ENCODE data around the gene ZBTB3.
"Not testable (repeated sequence)": the region's sequence is repeated elsewhere in the genome, so short reads cannot be mapped to it uniquely, and the experiment has no call there.

Gene ZBTB3

DNA sequence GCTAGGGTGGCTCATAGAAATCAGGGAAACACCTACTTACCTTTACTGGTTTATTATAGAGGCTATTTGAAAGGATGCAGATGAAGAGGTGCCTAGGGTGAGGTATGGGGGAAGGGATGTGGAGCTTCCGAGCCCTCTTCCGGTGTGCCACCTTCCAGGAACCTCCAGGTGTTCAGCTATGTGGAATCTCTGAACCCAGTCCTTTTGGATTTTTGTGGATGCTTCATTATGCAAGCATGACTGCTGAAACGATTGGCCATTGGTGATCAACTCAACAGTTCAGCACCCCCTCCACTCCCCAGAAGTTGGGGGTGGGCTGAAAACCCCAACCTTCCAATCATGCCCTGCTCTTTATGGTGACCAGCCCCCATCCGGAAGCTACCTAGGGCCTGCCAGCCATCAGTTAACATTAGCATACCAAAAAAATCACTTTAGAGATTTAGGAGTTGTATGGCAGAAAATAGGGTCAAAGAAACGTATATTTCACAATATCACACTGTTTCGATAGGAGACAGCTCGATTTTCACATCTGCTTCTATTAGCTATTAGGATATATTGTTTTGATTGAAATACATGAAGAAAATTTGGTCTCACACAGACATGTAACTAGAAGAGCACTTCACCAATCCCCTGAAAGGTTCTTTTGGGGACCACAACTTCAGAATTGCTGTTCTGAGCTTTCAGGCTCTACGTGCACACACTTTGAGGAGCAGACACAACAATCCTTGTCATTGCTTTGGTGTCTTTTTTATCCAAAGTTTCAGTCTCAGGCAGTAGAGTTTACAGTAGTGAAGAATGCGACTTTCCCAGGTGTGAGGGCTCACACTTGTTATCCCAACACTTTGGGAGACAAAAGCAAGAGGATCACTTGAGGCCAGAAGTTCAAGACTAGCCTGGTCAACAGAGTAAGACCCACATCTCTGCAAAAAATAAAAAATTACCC is 4.2 kb upstream of the ZBTB3 start:
- DNase-seq (ENCODE audit: low spot score) = no peak

DNA sequence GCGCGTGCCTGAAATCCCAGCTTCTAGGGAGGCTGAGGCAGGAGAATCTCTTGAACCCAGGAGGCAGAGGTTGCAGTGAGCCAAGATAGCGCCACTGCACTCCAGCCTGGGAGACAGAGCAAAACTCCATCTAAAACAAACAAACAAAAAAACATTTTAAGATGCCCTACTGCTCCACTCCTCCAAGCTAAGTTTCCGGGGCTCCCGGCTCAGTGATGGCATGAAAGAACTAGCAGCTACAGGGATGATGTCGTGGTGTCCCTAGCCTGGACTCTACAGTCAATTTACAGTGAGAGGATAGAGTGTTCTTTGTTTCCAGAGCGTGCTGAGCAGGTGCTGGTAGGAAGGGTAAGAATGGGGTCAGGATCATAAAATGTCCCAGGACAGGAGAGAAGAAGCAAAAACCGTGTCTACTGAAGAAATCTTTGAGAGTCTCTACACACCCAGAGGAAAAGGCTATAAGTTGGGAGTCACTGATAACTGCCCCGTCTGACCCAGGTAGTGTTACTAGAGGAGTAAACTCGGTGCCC is 1.2 kb upstream of the ZBTB3 start:
- DNase-seq (ENCODE audit: low spot score) = no peak

DNA sequence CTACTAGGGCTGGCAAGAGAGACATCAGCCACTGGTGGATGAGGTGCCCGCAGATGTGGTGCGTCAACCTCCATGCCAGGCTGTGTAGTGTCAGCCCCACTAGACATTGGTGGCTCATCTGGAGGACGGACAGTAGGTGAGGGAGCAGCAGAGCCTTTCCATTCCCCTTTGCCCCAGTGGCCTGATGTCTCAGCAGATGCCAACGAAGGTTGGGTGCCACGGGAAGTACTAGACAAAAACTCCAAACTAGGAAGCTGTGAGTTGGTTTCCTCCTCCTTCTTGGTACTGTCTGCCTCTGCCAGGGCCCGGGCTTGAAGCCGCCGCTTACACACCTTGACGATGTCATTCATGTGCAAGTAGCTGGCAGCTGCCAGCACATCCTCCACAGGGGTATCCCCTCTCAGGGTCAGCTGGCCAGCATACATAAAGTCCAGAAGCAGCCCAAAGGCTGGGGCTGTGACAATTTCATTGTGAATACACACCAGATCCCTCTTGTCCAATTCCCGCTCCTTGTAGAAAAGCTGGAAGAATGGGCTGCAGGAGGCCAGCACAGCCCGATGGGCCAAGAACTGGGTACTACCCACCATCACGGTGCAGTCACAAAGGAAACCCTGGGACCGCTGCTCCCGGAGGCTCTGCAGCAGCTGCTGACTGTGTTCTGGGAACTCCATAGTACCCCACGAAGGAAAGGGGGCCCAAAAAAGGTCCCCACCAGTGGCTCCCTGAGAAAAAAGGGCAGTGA is 795 bp downstream of the ZBTB3 start:
- DNase-seq (ENCODE audit: low spot score) = no peak

DNA sequence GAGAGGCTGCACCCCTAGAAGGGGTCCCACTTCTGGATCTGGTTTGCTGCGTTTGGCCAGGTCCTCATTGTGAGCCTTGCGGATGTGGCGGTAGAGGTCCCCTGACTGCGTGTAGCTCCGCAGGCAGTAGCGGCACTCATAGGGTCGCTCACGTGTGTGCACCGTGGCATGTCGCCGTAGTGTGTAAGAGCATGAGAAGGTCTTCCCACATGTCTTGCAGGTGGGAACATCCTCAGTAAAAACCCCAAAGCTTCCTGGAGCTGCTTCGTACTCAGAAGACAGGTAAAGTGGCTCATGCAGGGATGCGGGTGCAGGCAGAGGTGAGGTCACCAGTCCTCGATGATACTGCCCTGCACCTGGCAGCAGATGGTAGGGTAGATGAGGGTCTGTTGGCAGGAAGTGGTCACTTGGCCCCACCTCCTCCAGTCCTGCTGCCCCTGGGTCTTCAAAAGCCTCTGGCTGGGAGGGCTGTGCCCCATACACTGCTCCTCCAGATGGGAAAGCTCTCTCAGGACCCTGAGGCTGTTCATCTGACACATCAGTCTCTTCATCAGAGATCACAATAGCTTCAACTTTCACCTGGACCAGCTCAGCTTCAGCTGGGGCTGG is 1.7 kb downstream of the ZBTB3 start:
- no peak for DNase-seq (ENCODE audit: low spot score)

DNA sequence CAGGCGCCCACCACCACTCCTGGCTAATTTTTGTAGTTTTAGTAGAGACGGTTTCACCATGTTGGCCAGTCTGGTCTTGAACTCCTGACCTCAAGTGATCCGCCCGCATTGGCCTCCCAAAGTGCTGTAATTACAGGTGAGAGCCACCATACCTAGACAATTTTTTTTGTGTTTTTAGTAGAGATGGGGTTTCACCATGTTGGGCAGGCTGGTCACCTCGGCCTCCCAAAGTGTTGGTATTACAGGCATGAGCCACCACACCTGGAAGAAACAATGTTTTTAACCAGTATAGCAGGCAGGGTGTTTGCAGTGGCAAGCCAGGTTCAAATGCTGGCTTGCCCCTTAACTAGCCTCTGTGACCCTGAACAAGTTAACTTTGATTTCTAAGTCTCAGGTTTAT is 4.0 kb downstream of the ZBTB3 start:
- DNase-seq (ENCODE audit: low spot score) = not testable (repeated sequence)

DNA sequence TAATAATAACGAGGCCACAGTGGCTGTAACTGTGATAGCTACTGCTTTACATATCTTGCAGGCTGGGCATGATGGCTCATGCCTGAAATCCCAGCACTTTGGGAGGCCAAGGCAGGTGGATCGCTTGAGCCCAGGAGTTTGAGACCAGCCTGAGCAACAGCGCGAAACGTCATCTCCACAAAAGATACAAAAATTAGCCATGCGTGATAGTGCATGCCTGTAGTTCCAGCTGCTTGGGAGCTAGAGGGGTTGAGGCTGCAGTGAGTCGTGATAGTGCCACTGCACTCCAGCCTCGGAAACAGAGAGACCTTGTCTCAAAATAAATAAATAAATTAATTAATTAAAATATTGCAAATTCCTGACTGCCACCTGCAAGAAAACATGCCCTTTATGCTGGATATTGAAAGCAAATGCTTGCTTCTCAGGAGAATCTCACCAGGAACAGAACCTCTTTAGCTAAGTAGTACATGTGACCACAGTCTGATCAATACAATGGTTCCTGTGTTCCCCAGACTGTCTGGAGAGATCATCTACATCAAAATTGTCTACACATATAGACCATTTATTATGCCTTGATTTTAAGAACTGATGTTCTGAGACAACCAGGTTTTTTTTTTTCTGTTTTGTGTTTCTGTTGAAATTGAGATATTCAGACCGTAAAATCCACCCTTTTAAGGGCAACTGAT is 6.3 kb downstream of the ZBTB3 start:
- peak; percentile 66 for DNase-seq (ENCODE audit: low spot score)

DNA sequence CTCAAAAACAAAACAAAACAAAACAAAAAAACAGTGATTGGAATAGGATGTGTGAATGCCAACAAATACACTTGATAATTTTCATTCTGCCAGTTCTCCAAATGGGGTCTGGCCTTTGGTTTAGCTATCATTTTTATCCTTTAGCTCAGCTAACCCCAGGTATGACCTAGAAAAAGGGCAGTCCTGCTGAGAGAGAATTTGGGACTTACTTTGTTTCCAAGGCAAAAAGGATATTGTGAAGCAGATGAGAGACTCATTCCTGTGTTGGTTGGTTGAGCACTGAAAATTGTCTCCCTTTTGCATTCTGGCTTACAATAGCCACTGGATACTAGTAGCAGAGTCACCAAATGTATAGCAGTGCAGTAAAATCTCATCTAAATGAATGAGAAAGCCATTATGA is 16.8 kb downstream of the ZBTB3 start:
- DNase-seq (ENCODE audit: low spot score) = no peak

DNA sequence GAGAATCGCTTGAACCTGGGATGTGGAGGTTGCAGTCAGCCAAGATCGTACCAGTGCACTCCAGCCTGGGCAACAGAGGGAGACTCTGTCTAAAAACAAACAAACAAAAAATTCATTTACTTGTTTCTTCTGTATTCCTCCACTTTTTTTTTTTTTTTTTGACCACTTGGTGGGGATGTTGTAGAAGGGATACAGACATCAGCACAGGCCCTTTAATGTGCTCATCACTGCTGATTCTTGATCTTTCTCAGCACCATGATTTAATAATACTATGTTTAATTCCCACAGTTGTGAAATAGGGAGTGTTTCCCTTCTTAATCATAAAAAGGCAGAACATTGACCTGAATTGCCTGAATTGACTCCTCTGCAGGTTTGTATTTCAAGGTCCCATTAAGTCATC is 21.1 kb downstream of the ZBTB3 start:
- peak; percentile 72 for DNase-seq (ENCODE audit: low spot score)

DNA sequence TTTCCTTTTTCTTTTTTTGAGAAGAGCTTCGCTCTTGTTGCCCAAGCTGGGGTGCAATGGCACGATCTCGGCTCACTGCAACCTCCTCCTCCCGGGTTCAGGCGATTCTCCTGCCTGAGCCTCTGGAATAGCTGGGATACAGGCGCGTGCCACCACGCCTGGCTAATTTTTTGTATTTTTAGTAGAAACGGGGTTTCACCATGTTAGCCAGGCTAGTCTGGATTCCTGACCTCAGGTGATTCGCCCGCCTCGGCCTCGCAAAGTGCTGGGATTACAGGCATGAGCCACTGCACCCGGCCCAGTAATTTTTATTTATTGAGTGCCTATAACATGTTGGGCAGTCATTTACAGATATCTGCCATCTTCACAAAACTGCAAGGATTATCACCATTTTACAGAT is 23.9 kb downstream of the ZBTB3 start:
- not testable (repeated sequence) for DNase-seq (ENCODE audit: low spot score)

DNA sequence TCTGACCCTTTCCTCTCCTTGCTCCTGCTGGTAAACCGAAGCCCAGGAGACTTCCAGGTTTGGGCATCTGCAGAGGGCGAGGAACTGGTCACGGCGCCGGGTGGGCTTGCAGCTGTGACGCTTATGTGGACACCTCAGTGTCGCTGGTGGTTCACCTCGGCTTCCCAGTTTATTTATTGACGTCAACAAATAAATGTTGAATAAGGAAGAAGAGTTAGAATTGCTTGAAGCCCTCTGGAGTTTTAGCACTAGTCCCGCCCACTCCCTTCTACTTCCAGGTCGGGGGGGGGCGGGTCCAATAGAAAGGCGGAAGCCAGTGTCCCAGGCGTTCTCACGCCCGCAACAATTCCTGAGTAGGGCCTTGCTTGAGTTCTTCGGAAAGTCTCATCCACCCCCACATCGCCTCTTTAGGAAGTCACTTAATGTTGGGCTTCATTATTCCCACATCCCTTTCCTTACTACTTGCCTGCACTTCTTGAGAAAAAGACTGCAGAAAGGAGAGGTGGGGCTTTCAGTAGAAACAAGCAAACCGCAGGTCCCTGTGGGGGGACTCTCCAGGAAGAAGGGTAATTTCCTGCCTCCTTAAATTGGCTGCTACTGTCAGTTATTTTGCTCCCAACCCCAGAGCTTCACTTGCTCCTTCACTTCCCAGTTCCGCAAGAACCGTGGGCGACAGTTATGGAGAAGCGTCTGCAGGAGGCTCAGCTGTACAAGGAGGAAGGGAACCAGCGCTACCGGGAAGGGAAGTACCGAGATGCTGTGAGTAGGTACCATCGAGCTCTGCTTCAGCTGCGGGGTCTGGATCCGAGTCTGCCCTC is 25.6 kb downstream of the ZBTB3 start, which contains the start of gene TTC9C:
Gene TTC9C, plus strand, starts transcription at position 316 of the 818 bp plus-strand sequence. Its CDS starts 363 bp downstream, at position 679.
- peak; percentile 93 for DNase-seq (ENCODE audit: low spot score)

DNA sequence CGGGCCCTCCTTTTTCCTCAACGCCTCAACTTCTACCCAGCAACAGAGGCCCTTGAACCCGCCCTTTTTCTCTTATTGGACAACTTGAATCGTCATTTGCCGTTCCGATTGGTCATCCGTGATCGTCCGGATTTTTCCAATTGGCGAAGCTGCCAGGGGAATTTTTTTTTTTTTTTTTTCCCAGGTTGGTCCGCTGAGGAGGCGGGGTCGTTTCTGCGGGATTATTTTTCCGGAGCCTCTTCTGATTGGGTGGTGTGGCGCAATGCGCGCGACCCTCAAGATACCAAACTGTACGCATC is 26.1 kb downstream of the ZBTB3 start:
- DNase-seq (ENCODE audit: low spot score) = peak; percentile 97

DNA sequence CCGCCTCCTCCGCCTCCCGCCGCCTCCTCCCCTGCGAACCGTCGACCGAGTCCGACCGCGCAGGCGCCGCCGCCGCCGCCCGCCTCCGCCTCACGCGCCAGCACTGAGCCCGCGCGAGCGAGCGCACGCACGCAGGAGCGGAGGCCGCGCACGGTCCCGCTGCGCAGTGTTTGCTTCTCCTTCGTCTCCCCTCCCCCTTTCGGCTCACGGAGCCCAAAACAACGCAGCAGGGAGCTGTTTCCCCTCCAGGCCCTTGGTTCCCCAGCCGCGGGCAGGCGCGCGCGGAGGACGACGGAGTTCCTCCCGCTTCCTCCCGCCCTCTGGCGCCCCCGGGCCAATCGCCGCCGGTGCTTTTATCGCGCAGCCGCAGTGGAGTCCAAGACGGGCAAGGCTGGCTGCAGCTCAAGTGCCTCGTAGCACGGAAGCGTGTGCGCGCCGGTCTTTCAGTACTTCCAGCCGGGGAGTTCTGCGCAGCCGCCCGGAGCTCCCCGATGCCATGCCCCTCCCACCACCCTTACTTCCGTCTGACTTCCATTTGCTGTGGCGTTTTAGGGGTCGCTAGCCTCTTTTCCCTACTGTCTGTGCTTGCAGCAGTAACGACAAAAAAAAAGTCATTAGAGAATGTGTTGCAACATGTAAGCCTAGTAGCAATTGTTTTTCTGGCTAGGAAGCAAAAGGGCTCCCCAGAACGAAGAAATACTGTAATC is 26.6 kb downstream of the ZBTB3 start, which contains the start of gene HNRNPUL2:
Gene HNRNPUL2, minus strand, starts transcription at position 293 of the 707 bp plus-strand sequence. CDS start 301 bp downstream, outside the sequence.
- DNase-seq (ENCODE audit: low spot score) = peak; percentile 99

DNA sequence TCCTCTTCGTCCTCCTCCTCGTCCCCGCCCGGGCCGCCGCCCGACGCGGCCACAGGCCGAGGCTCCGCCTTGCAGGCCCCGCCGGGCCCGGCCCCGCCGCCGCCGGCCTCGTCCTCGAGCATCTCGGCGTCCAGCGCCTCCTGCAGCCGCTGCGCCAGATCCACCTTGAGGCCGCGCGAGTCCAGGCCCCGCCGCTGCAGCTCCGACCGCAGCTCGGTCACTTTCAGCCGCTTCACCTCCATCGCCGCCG is 27.1 kb downstream of the ZBTB3 start:
- DNase-seq (ENCODE audit: low spot score) = no peak

DNA sequence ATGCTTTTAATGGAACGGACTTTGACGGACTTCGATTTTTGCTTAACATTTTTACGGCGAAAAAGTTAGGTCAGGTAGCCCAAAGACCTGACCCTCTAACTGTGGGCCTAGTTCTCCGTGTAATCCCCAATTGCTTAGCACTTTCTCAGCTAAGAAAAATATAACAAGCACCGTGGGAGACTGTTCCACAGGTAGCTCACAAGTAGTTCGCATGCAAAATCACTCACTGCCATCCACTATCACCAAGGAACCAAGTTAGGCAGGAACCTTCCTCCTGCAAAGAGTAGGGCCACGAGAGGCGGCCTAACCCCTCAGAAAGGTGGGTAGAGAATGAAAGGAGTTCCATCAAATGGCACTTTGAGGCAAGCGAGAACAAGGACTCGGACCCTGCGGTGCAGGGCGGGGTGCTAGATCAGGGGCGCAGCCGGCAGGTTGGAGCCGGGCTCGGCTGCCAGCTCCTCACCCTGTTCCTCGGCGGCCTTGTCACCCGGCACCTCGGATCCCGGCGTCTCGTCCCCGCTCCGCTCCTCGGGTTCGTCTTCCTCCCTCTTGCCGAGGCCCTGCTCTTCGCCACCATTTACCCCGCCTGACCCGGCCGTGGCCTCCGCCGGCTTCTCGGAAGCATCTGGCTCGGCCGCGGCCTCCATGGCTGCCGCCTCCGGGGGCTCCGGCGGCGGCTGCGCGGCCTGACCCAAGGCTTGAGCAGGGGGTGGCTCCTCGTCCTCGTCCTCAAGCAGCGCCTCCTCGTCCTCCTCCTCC is 27.6 kb downstream of the ZBTB3 start:
- DNase-seq (ENCODE audit: low spot score) = no peak

DNA sequence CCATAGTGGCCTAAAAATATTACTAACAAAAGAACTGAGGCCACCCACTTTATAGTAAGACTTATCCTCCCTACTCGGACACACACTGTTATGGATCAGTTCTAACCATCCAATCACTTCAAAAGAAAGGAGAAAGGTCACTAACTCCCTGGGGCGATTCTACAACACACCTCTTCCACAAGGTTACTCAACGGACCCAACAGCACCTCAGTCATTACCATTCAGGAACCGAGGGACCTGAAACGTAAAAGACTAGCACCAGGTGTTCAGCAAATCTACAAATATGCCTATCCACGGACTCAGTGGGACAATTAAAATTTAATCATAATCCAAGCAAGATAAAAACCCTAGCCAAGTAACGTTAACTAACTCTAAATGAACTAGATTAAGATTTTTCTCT is 28.3 kb downstream of the ZBTB3 start:
- no peak for DNase-seq (ENCODE audit: low spot score)

DNA sequence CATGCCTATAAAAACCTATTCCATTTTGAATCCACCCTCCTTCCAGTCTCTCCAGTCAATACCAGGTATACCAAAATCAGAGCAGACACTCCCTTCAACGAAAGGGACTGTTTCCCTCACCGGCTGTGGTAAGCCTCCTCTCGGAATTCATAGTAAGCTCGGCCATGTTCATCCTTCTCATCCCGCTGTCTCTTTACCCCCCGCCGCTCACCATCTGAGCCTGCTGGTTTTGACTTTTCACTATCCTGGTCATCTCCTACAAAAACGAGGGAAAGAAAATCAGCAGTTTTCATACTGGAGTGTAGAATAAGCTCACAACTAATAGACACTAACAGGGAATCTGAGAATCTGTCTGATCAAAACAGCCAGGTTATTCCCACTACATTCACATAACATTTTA is 29.8 kb downstream of the ZBTB3 start:
- no peak for DNase-seq (ENCODE audit: low spot score)

DNA sequence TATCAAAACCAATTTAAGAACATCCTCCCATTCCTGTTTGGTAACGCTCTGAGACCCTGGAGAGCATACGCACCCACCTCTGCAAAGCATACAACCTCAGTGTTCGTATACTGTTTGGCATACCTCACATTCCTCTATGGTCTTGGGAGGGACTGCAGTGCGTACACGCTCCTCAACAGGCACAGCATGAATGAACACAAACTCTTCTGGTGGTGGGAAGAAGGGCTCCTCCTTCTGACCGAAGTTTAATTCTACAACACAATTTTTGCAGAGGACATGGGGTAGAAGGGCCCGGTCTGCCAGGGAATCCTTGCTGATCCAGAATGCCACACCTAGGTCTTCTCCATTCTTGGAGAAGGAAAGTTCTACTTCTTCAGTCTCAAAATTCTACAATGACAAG is 32.0 kb downstream of the ZBTB3 start:
- DNase-seq (ENCODE audit: low spot score) = no peak

DNA sequence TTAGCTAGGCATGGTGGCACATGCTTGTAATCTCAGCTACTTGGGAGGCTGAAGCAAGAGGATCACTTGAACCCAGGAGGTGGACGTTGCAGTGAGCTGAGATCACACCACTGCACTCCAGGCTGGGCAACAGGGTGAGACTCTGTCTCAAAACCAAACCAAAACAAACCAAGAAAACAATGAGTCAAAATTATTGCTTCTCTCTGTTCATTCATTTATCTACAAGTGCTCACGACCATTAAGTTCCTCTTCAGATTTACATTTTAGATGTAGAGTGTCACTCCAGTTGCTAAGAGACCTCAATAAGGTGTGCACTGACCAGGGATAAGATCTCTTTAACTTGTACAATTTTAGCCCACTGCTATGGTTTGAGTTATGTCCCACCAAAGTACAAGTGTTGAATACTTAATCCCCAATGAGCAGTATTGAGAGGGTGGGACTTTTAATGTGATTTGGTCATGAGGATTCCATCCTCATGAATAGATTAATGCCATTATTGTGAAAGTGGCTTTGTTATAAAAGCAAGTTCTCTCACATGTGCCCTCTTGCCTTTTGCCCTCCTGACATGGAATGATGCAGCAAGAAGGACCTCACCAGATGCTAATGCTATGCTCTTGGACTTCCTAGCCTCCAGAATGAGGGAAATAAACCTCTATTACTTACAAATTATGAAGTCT is 34.5 kb downstream of the ZBTB3 start:
- DNase-seq (ENCODE audit: low spot score) = no peak

DNA sequence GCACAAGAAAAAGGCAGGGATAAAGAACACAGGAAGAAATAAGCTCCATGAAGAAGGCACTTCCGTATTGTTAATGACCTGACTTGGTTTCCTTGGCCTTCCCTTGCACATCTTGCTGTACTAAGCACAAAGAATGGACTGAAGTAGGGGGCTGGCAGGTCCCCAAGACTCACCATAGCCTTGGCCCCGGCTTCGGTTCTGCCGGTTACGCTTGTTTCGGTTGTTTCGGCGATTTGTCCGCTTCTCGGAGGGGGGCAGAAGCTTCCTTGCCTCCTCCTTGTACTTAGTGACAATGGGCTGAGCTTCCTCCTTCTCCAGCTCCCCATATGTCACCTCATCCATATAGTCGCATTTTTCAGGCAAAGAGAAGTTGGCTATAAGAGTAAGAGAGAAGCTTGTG is 37.1 kb downstream of the ZBTB3 start:
- DNase-seq (ENCODE audit: low spot score) = no peak
